ENCODE results near the gene IFT88.
"Not testable (repeated sequence)": the region's sequence is repeated elsewhere in the genome, so short reads cannot be mapped to it uniquely, and the experiment has no call there.

IFT88 gene

GRCh38 chr13:20624213-20624612 lies 57.3 kb downstream of the IFT88 start:
- DNase-seq (ENCODE audit: low read depth) = no peak

- DNase-seq (ENCODE audit: low read depth) = no peak
These were observed 66.8 kb downstream of the IFT88 start for GRCh38 chr13:20633802-20634201.

- no peak for DNase-seq (ENCODE audit: low read depth)
These were observed 69.1 kb downstream of the IFT88 start for GRCh38 chr13:20636079-20636478.

GRCh38 chr13:20637811-20638210 lies 70.9 kb downstream of the IFT88 start:
- DNase-seq (ENCODE audit: low read depth) = no peak

- no peak for DNase-seq (ENCODE audit: low read depth)
These were observed 80.8 kb downstream of the IFT88 start for GRCh38 chr13:20647758-20648157.

GRCh38 chr13:20652946-20653345 lies 86.0 kb downstream of the IFT88 start:
- no peak for DNase-seq (ENCODE audit: low read depth)

GRCh38 chr13:20654156-20654555 lies 87.2 kb downstream of the IFT88 start:
- no peak for DNase-seq (ENCODE audit: low read depth)

- DNase-seq (ENCODE audit: low read depth) = no peak
These were observed 91.6 kb downstream of the IFT88 start for GRCh38 chr13:20658451-20659040.

GRCh38 chr13:20664351-20664750 lies 97.4 kb downstream of the IFT88 start:
- no peak for DNase-seq (ENCODE audit: low read depth)

- DNase-seq (ENCODE audit: low read depth) = no peak
These were observed 100.0 kb downstream of the IFT88 start for GRCh38 chr13:20666948-20667347.

GRCh38 chr13:20667857-20668437 lies 101.0 kb downstream of the IFT88 start:
- no peak for DNase-seq (ENCODE audit: low read depth)

- DNase-seq (ENCODE audit: low read depth) = no peak
These were observed 102.2 kb downstream of the IFT88 start for GRCh38 chr13:20669162-20669561.

- no peak for DNase-seq (ENCODE audit: low read depth)
These were observed 104.8 kb downstream of the IFT88 start for GRCh38 chr13:20671789-20672188.

- peak; percentile 10 for DNase-seq (ENCODE audit: low read depth)
These were observed 105.8 kb downstream of the IFT88 start for GRCh38 chr13:20672772-20673171.

GRCh38 chr13:20673715-20674114 lies 106.8 kb downstream of the IFT88 start:
- DNase-seq (ENCODE audit: low read depth) = no peak

GRCh38 chr13:20676213-20676612 lies 109.3 kb downstream of the IFT88 start:
- DNase-seq (ENCODE audit: low read depth) = no peak

- DNase-seq (ENCODE audit: low read depth) = not testable (repeated sequence)
These were observed 111.6 kb downstream of the IFT88 start for GRCh38 chr13:20678606-20679005.

GRCh38 chr13:20679879-20680278 lies 112.9 kb downstream of the IFT88 start:
- DNase-seq (ENCODE audit: low read depth) = no peak

- DNase-seq (ENCODE audit: low read depth) = no peak
These were observed 113.6 kb downstream of the IFT88 start for GRCh38 chr13:20680416-20681080.

- DNase-seq (ENCODE audit: low read depth) = peak; percentile 81
These were observed 114.5 kb downstream of the IFT88 start for GRCh38 chr13:20681481-20681880.

- no peak for DNase-seq (ENCODE audit: low read depth)
These were observed 115.1 kb downstream of the IFT88 start for GRCh38 chr13:20682061-20682460.

GRCh38 chr13:20684041-20684440 lies 117.1 kb downstream of the IFT88 start:
- DNase-seq (ENCODE audit: low read depth) = no peak

GRCh38 chr13:20684546-20684945 lies 117.6 kb downstream of the IFT88 start:
- no peak for DNase-seq (ENCODE audit: low read depth)

- no peak for DNase-seq (ENCODE audit: low read depth)
These were observed 118.1 kb downstream of the IFT88 start for GRCh38 chr13:20685092-20685491.
